GM18907 (cell line): ENCODE measurements around the gene IL1RN.

Experiments used
- ATAC-seq: cut with Tn5 transposase; IDR thresholded peaks from one replicate; pipeline ENCODE4 v1.9.1; 2021; ENCODE audit warnings: mild to moderate bottlenecking, moderate library complexity; ENCODE audit not compliant: unreplicated experiment

The IL1RN gene

GRCh38 chr2:113172721-113173541 lies 45.5 kb downstream of the IL1RN start:
- ATAC-seq, result no peak

GRCh38 chr2:113173542-113174375 lies 46.4 kb downstream of the IL1RN start, which contains the start of gene PSD4:
Gene PSD4, plus strand, starts transcription at chr2:113173971. Its CDS starts 8,486 bp downstream, at chr2:113182457.
- ATAC-seq, result peak; percentile 83

- no peak for ATAC-seq
These were observed 47.0 kb downstream of the IL1RN start for GRCh38 chr2:113174376-113174750.

- ATAC-seq, result peak; percentile 75
These were observed 47.7 kb downstream of the IL1RN start for GRCh38 chr2:113175042-113175628.

GRCh38 chr2:113175736-113176695 lies 48.6 kb downstream of the IL1RN start:
- no peak for ATAC-seq

- no peak for ATAC-seq
These were observed 49.4 kb downstream of the IL1RN start for GRCh38 chr2:113176696-113177355.

DNA sequence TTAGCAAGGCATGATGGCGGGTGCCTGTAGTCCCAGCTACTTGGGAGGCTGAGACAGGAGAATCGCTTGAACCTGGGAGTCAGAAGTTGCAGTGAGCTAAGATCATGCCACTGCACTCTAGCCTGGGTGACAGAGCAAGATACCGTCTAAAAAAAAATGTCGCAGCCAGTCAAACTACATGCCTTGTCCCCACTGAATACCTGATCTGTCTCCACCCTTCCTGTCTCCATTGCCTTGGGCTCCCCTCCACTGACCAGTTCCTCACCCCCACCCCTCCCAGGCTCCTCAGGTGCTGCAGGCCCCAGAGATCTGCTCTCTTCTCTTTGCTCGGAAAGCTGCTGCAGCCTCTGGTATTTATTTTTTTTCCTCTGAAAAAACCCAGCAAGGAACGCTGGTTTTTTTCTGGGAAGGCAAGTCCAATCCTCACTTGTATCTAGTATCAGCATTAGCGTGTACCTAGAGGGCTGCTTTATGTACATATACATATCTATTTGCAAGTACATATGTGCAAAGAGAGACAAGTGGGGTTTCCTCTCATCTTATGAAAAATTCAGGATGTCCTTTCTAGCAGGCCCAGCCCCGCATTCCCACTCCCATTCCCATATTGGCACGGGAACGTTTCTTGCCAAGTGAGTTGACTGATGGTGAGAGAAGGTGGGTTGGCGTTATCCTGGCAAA lies 50.8 kb downstream of the IL1RN start:
- no peak for ATAC-seq

DNA sequence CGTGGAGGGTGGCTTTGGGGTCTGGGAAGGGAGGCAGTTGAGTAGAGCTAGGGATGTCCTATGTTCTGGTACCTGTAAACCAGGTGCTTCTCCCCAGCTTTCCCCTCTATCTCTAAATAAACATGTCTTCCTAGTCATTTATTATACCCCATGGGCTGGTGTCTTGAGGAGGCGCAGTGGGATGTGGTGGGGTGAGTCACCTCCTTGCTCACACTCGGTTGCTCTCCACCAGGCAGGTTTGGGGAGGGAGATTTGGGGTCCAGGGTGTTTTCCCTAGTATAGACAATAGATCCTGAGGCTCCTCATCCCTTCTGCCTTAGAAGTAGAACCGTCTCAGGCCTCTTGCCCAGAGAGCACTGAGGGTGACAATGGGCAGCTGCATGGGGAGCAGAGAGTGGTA lies 51.5 kb downstream of the IL1RN start:
- ATAC-seq, result no peak

GRCh38 chr2:113179446-113180045 lies 52.1 kb downstream of the IL1RN start:
- no peak for ATAC-seq

- no peak for ATAC-seq
These were observed 52.9 kb downstream of the IL1RN start for GRCh38 chr2:113180131-113180946.

DNA sequence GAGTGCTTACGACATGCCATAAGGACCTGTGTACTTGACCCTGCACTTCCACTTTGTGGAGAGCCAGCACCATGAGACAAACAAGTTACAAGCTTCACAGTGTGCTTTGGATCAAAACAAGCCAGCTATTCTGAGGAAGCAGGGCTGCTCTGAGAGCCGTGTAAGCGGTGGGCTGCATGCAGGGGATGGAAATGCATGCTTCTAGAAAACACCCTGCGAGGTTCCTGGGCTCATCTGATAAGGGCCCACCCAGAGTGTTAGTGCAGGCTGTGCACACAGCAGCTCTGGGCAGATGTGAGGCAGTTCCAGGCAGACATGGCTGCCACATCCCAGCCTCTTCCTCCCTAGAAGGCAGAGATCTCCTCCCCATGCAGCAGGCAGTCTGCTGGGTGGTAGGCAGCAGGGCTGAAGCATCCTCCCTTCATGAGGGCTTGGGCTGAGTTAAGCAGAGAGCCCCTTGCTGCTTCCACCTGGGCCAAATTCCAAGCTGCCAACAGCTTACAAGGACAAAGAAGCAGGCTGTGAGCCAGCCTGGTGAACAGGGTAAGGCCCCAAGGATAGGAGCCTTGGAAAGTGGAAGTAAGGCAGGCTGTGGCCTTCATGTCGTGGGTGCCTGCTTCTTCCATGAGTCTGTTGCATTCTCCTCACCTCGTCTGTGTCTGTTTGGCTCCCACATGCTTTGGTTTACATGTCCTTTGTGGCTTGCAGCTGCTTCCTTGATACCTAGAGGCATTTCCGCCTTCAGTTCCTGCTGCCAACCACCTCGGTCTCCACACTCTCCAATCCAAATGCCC lies 54.1 kb downstream of the IL1RN start:
- no peak for ATAC-seq

DNA sequence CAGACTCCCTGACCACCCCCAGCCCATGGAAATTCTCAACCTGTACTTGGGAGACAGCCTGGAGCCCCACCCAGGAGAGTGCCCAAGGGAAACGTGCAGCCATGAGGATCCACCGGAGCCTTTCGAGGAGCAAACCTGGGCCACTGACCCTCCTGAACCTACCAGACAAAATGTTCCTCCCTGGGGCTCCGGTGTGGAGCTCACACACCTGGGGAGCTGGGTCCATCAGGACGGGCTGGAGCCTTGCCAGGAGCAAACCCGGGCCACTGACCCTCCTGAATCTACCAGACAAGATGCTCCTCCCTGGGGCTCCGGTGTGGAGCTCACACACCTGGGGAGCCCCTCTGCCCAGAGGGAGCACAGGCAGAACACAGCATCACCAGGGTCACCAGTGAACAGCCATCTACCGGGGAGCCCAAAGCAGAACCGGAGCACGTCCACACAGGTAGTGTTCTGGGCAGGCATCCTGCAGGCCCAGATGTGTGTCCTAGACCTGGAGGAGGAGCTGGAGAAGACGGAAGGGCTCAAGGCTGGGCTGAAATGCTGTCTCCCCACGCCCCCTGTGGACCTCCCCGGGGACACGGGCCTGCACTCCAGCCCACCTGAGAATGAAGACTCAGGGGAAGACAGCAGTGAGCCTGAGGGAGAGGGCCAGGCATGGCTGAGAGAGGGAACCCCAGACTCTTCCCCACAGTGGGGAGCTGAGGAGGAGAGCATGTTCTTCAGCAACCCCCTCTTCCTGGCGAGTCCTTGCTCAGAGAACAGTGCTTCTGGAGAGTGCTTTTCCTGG lies 55.3 kb downstream of the IL1RN start:
- ATAC-seq, result no peak

- no peak for ATAC-seq
These were observed 55.9 kb downstream of the IL1RN start for GRCh38 chr2:113183264-113183663.
